Endothelial cell of umbilical vein (primary cell): ENCODE results near the gene NAIP.

Source experiments
- CTCF ChIP-seq, 2 donors: IDR thresholded peaks; 1 replicate in 1 of 2; 2 replicates in 1 of 2; pipeline ENCODE4 v1.5.1; 2011; ENCODE audit warnings: low read length in 2 of 2, mild to moderate bottlenecking in 2 of 2, moderate library complexity in 2 of 2, control low read depth in 1 of 2, inconsistent platforms in 1 of 2, low read depth in 1 of 2; ENCODE audit not compliant: insufficient read depth in 1 of 2; ENCODE audit errors: extremely low read depth in 1 of 2
- EZH2 ChIP-seq: IDR thresholded peaks from 2 replicates; pipeline ENCODE4 v1.6.1; 2012; ENCODE audit warnings: borderline replicate concordance, low read depth, mild to moderate bottlenecking, moderate library complexity, low read length, inconsistent platforms; ENCODE audit not compliant: severe bottlenecking
- MYC ChIP-seq: IDR thresholded peaks from one replicate; pipeline ENCODE4 v1.6.1; 2011; ENCODE audit warnings: mild to moderate bottlenecking, low read depth, low read length
- POLR2A ChIP-seq: IDR thresholded peaks from 2 replicates; pipeline ENCODE4 v1.6.1; 2012; ENCODE audit warnings: low read depth, mild to moderate bottlenecking, control low read depth, low read length

GRCh38 chr5:71014176-71014575 is 11.0 kb downstream of the NAIP start:
- no peak for TF ChIP-seq CTCF (IDR thresholded peaks at IDR 0.05; ENCODE audit: extremely low read depth in 1 of 2, insufficient read depth in 1 of 2, low read depth in 1 of 2, low read length in 2 of 2)
- TF ChIP-seq EZH2 = no peak
- no peak for TF ChIP-seq MYC
- no peak for TF ChIP-seq POLR2A
